ENCODE results near the gene MLANA. TPM values are rescaled to one million over a fixed set of nuclear protein-coding genes. Genes with fewer than 3 reads are reported as not detected.

Gene MLANA
- total RNA-seq, 2 experiments from 2014 or later = not detected

GRCh38 chr9:5851445-5851844 is 39.2 kb upstream of the MLANA start:
- no peak for TF ChIP-seq CTCF (IDR thresholded peaks at IDR 0.05)
- Mint-ChIP-seq H3K27me3 (no peaks in the 10 kb centered on the region), H3K4me1 (ENCODE audit: low read depth) (peaks cover 53% of the 10 kb centered on the region), H3K4me3 (no peak overlapping the region), H3K36me3 (ENCODE audit: low read depth) (peaks cover 4% of the 10 kb centered on the region), H3K27ac (peak overlapping the region; percentile 1), H3K9me3 (no peaks in the 10 kb centered on the region)
- intact Hi-C loops (cut with micrococcal nuclease) = no loop called here
- ATAC-seq (peak; percentile 93), DNase-seq (peak; percentile 70)
- ChIA-PET POLR2A (interaction anchor here (0.7 to 1.9 kb wide), 2 partner anchors 10 to 16 kb away, joined by 3 to 9 read pairs; no protein-coding TSS in a partner anchor), CTCF (interaction anchor here (0.9 to 12.3 kb wide), 6 partner anchors 9 to 203 kb away, joined by 3 to 124 read pairs (median 9); partner anchors contain the start of gene ERMP1)

- H3K36me3 Mint-ChIP-seq (ENCODE audit: low read depth) = peaks cover 4% of the 10 kb centered on the region
- H3K27ac Mint-ChIP-seq = no peak overlapping the region
- TF ChIP-seq CTCF (IDR thresholded peaks at IDR 0.05) = no peak
- DNase-seq = no peak
- no peaks in the 10 kb centered on the region for H3K9me3 Mint-ChIP-seq
- ChIA-PET CTCF (interaction anchor here (2.6 to 12.3 kb wide), 2 partner anchors 20 to 34 kb away, joined by 14 to 124 read pairs; partner anchors contain the start of gene ERMP1), POLR2A (interaction anchor here (1.9 kb wide), 1 partner anchor 11 kb away, joined by 9 read pairs; no protein-coding TSS in a partner anchor)
- H3K27me3 Mint-ChIP-seq = no peaks in the 10 kb centered on the region
- H3K4me1 Mint-ChIP-seq (ENCODE audit: low read depth) = peaks cover 53% of the 10 kb centered on the region
- intact Hi-C loops (cut with micrococcal nuclease) = no loop called here
- no peak for ATAC-seq
- no peak overlapping the region for H3K4me3 Mint-ChIP-seq
These were observed 37.7 kb upstream of the MLANA start for GRCh38 chr9:5852987-5853386.

GRCh38 chr9:5853617-5854016 is 37.1 kb upstream of the MLANA start:
- H3K4me1 Mint-ChIP-seq (ENCODE audit: low read depth) = peaks cover 51% of the 10 kb centered on the region
- H3K4me3 Mint-ChIP-seq = no peak overlapping the region
- peaks cover 4% of the 10 kb centered on the region for H3K36me3 Mint-ChIP-seq (ENCODE audit: low read depth)
- CTCF ChIA-PET = interaction anchor here (0.9 to 1.8 kb wide), 6 partner anchors 9 to 201 kb away, joined by 3 to 7 read pairs (median 4); no protein-coding TSS in a partner anchor
- no peak for TF ChIP-seq CTCF (IDR thresholded peaks at IDR 0.05)
- no peaks in the 10 kb centered on the region for H3K27me3 Mint-ChIP-seq
- no peaks in the 10 kb centered on the region for H3K9me3 Mint-ChIP-seq
- POLR2A ChIA-PET = interaction anchor here (1.7 kb wide), 1 partner anchor 9 kb away, joined by 8 read pairs; no protein-coding TSS in a partner anchor
- no peak for DNase-seq
- ATAC-seq = no peak
- H3K27ac Mint-ChIP-seq = peak overlapping the region; percentile 57
- intact Hi-C loops (cut with micrococcal nuclease) = no loop called here

- ChIA-PET CTCF (interaction anchor here (0.9 to 1.8 kb wide), 8 partner anchors 9 to 200 kb away, joined by 3 to 7 read pairs (median 5); partner anchors contain the start of gene ERMP1), POLR2A (interaction anchor here (1.7 kb wide), 1 partner anchor 10 kb away, joined by 8 read pairs; no protein-coding TSS in a partner anchor)
- Mint-ChIP-seq H3K4me1 (ENCODE audit: low read depth) (peaks cover 49% of the 10 kb centered on the region), H3K27ac (peak overlapping the region; percentile 57), H3K4me3 (no peak overlapping the region), H3K36me3 (ENCODE audit: low read depth) (peaks cover 4% of the 10 kb centered on the region), H3K9me3 (no peaks in the 10 kb centered on the region), H3K27me3 (no peaks in the 10 kb centered on the region)
- peak; percentile 43 for DNase-seq
- TF ChIP-seq CTCF (IDR thresholded peaks at IDR 0.05) = no peak
- intact Hi-C loops (cut with micrococcal nuclease) = no loop called here
- ATAC-seq = peak; percentile 40
These were observed 36.5 kb upstream of the MLANA start for GRCh38 chr9:5854063-5854790.

- intact Hi-C loops (cut with micrococcal nuclease) = no loop called here
- Mint-ChIP-seq H3K4me3 (no peak overlapping the region), H3K4me1 (ENCODE audit: low read depth) (peaks cover 16% of the 10 kb centered on the region), H3K27ac (no peak overlapping the region), H3K9me3 (no peaks in the 10 kb centered on the region), H3K36me3 (ENCODE audit: low read depth) (peaks cover 4% of the 10 kb centered on the region), H3K27me3 (no peaks in the 10 kb centered on the region)
- TF ChIP-seq CTCF (IDR thresholded peaks at IDR 0.05) = no peak
- DNase-seq = no peak
- CTCF ChIA-PET = interaction anchor here (1.0 to 3.7 kb wide), 4 partner anchors 11 to 29 kb away, joined by 4 to 12 read pairs (median 4); partner anchors contain the start of gene ERMP1
- no peak for ATAC-seq
- POLR2A ChIA-PET = no interaction called here
These were observed 32.8 kb upstream of the MLANA start for GRCh38 chr9:5857928-5858327.
